ENCODE data around the gene SVIP.

DNA sequence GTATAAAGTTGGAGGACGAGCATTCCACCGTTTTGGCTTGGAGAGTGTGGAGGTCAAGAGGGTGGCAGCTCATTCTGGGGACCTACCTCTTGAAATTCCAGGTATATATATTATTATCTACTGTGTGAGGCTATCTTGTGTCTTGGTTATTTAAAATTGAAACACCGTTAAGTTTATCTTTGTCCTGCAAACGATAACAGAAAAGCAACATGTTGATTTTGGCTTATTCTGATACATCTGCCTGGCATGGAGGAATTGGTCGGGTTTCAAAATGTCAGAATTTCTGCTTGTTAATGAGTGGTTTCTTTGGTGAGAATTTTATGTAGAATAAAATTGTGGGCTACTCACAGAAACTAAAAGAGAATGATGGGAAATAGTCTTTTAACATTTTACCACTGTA, 54.4 kb downstream of the SVIP start:
- TF ChIP-seq, protein P1, sequence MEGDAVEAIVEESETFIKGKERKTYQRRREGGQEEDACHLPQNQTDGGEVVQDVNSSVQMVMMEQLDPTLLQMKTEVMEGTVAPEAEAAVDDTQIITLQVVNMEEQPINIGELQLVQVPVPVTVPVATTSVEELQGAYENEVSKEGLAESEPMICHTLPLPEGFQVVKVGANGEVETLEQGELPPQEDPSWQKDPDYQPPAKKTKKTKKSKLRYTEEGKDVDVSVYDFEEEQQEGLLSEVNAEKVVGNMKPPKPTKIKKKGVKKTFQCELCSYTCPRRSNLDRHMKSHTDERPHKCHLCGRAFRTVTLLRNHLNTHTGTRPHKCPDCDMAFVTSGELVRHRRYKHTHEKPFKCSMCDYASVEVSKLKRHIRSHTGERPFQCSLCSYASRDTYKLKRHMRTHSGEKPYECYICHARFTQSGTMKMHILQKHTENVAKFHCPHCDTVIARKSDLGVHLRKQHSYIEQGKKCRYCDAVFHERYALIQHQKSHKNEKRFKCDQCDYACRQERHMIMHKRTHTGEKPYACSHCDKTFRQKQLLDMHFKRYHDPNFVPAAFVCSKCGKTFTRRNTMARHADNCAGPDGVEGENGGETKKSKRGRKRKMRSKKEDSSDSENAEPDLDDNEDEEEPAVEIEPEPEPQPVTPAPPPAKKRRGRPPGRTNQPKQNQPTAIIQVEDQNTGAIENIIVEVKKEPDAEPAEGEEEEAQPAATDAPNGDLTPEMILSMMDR (IDR thresholded peaks at IDR 0.05; ENCODE audit: low read depth, low read length, poor library complexity, severe bottlenecking): no peak
- TF ChIP-seq EZH2phosphoT487 (IDR thresholded peaks at IDR 0.05; ENCODE audit: borderline replicate concordance, low read length): no peak

Data from DOHH2 (cell line).